Mucosa of stomach (tissue), 1 donor: ENCODE results near the gene QSOX1.

Source experiments
- H3K27me3 ChIP-seq: one replicate; pipeline ENCODE4 v1.7.0; 2013; ENCODE audit warnings: mild to moderate bottlenecking, low read length; ENCODE audit not compliant: control insufficient read depth, insufficient read depth
- H3K36me3 ChIP-seq: one replicate; pipeline ENCODE4 v1.7.0; 2013; ENCODE audit warnings: low read length; ENCODE audit not compliant: control insufficient read depth, insufficient read depth
- H3K4me1 ChIP-seq: one replicate; pipeline ENCODE4 v1.7.0; 2013; ENCODE audit warnings: mild to moderate bottlenecking, low read length; ENCODE audit not compliant: control insufficient read depth, insufficient read depth
- H3K4me3 ChIP-seq: one replicate; pipeline ENCODE4 v1.7.0; 2013; ENCODE audit warnings: low read length
- H3K9ac ChIP-seq: one replicate; pipeline ENCODE4 v1.7.0; 2013; ENCODE audit warnings: mild to moderate bottlenecking, low read length, moderate library complexity
- H3K9me3 ChIP-seq: one replicate; pipeline ENCODE4 v1.7.0; 2013; ENCODE audit warnings: mild to moderate bottlenecking, low read length, moderate library complexity; ENCODE audit not compliant: control insufficient read depth
- donor health status: Pancreatic carcinoma.

The QSOX1 gene

DNA sequence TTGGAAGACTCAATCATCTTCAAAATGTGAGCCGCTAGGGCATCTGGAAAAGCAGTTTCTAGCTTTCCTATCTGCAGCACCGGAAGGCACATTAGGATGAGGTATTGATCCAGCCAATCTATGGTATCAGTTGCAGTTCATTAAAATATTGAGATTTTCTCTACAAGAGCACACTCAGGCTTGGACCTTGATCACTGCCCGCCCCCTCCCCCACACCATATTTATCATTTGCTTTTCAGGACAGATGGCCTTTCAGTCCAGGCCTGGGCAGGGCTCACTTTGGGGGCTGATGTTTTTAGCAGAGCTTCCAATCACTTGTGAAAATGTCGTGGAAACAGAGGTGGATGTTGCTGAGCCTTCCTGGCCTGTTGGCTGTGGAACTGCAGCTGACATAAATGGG, 92.9 kb downstream of the QSOX1 start:
- Histone ChIP-seq H3K27me3 (peaks cover 10% of the 10 kb centered on the region), H3K9ac (no peak overlapping the region), H3K4me3 (no peak overlapping the region), H3K9me3 (no peaks in the 10 kb centered on the region), H3K36me3 (no peaks in the 10 kb centered on the region), H3K4me1 (no peaks in the 10 kb centered on the region)

DNA sequence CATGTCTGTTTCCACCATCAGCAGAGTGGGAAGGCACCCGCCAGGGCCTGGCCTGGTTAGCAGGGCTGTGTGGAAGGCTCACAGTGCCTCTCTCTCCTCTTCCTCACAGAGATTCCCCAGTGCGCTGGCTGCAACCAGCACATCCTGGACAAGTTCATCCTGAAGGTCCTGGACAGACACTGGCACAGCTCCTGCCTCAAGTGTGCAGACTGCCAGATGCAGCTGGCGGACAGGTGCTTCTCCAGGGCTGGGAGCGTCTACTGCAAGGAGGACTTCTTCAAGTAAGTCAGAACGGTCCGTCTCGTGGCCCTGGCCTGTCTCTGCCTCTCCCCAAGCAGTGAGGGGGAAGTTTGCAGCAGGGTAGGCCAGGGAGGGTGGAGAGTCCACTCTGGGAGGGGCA, 93.5 kb downstream of the QSOX1 start:
- no peak overlapping the region for H3K9ac ChIP-seq
- H3K4me3 ChIP-seq = no peak overlapping the region
- no peaks in the 10 kb centered on the region for H3K4me1 ChIP-seq
- H3K27me3 ChIP-seq = peaks cover 16% of the 10 kb centered on the region
- no peaks in the 10 kb centered on the region for H3K36me3 ChIP-seq
- H3K9me3 ChIP-seq = no peaks in the 10 kb centered on the region

DNA sequence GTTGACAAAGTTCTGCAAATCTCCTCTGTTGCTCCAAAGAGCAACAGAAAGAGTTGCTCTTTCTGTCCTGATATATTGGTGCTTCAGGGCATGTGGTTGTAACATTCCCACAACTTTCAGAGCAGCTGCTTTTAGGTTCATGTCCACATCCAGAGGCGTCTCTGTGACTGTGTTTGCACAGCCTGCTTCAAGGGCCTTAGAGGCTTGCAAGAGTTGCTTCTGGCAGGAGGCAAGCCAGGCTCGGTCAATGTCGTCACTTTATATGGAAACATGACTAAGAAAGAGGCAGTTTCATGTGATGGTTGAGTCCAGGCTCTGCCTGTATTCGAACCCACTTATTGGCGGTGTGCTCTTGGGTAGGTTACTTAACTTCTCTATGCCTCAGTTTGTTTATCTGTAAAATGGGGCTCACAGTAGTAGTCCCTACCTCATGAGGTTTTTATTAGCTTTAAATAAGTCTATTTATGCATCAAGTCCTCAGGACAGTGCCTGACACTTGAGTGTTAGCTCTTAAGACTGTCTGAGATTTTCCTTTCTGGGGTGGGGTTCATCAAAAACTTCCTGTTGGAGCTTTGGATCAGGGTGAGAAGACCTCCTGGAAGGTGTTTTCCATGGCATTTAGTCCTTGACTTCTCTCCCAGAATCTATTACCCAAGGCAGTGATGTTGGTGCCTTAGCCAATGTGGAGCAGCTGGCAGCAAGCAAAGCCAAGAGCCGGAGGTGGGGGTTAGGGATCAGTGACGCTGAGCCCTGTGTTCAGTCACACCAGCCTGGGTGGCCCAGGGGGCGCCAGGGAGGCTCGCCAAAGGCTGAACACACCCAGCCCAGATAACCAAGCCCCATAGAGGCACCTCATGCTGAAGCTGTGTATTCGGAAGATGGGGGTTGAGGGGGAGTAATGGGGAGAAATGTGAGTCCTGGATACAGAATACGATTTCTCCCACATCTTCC, 94.3 kb downstream of the QSOX1 start:
- Histone ChIP-seq H3K9ac (no peak overlapping the region), H3K4me1 (no peaks in the 10 kb centered on the region), H3K27me3 (peaks cover 18% of the 10 kb centered on the region), H3K9me3 (no peaks in the 10 kb centered on the region), H3K4me3 (no peak overlapping the region), H3K36me3 (no peaks in the 10 kb centered on the region)

DNA sequence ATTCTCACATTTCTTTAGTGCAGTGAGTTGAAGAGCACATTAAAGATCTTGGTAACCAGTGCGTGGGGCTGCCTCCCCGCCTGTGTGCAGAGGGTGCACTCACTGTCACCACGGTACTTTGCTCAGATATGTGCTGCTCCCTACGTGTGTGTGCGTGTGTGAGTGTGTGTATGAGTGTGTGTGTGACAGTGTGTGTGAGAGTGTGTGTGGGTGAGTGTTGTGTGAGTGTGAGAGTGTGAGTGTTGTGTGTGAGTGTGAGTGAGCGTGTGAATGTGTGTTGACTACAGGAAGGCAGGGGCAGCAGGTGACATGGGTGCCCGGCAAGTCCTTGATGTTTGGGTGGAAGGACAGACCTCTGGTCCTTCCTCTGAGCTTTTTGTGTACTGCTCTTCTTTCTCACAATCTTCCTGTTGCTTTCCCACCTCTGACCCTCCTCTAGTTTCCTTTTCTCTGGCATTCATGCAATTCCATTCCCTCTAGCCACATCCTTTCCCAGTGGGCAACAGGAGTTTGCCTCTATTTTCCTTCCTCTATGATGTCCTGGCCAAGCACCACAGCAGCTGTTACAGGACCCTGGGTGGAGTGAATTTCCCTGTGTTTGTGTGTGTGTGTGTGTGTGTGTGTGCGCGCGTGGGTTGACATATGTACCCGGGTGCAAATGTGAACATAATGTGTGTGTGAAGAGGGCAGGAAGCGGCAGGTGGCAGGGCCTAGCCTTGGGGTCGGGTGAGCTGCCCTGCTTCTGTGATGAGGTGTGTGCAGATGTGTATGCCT, 95.2 kb downstream of the QSOX1 start:
- H3K27me3 ChIP-seq = peaks cover 18% of the 10 kb centered on the region
- no peaks in the 10 kb centered on the region for H3K36me3 ChIP-seq
- H3K9me3 ChIP-seq = no peaks in the 10 kb centered on the region
- H3K4me1 ChIP-seq = no peaks in the 10 kb centered on the region
- H3K4me3 ChIP-seq = no peak overlapping the region
- H3K9ac ChIP-seq = no peak overlapping the region

DNA sequence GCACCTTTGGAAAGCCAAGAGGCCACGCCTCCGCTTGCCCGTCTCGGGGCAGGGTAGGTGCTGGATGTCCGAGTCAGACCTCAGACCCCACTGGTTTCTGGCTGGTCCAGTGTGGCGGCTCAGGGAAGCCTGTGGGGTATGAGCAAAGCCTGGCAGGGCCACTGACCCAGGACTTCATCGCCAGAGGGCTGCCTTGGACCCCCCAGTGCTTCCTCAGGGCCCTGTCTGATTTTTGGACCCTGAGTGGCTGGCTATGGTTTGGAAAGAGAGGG, 95.8 kb downstream of the QSOX1 start:
- Histone ChIP-seq H3K9me3 (no peaks in the 10 kb centered on the region), H3K27me3 (peaks cover 15% of the 10 kb centered on the region)

DNA sequence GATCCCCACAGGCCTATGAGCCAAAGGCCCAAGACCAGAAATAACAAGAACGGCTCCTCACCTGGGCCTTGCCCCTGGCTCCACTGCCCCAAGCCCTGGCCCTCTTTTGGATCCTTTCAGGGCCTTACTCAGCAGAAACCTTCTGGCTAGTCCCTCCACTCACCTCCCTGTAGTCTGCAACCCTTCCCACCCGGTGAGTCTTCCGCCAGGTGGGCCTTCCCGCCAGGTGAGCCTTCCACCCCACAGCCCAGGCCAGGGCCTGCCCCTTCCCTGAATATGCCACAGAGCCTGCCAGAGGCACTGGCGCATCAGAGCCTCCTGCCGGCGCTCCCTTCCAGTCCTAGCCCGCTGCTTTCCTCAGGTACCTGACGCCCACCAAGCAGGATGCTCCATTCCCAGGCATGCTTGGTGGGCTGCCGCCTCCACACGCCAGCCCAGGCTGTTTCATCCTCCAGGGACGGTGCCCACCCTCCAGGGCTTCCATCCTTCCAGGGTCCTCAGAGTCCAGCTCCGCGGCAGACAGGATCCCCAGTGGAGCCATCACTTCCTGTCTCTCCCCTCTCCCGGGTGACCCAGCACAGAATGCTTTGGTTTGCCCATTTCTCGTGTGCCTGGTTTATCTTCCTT, 96.3 kb downstream of the QSOX1 start:
- peaks cover 17% of the 10 kb centered on the region for H3K27me3 ChIP-seq
- H3K4me1 ChIP-seq = no peaks in the 10 kb centered on the region
- no peaks in the 10 kb centered on the region for H3K36me3 ChIP-seq
- H3K9ac ChIP-seq = no peak overlapping the region
- no peak overlapping the region for H3K4me3 ChIP-seq
- H3K9me3 ChIP-seq = no peaks in the 10 kb centered on the region

More for the DNA sequence above, 95.8 kb downstream of the QSOX1 start:
- H3K4me3 ChIP-seq = no peak overlapping the region
- H3K9ac ChIP-seq = no peak overlapping the region
- H3K4me1 ChIP-seq = no peaks in the 10 kb centered on the region
- no peaks in the 10 kb centered on the region for H3K36me3 ChIP-seq

DNA sequence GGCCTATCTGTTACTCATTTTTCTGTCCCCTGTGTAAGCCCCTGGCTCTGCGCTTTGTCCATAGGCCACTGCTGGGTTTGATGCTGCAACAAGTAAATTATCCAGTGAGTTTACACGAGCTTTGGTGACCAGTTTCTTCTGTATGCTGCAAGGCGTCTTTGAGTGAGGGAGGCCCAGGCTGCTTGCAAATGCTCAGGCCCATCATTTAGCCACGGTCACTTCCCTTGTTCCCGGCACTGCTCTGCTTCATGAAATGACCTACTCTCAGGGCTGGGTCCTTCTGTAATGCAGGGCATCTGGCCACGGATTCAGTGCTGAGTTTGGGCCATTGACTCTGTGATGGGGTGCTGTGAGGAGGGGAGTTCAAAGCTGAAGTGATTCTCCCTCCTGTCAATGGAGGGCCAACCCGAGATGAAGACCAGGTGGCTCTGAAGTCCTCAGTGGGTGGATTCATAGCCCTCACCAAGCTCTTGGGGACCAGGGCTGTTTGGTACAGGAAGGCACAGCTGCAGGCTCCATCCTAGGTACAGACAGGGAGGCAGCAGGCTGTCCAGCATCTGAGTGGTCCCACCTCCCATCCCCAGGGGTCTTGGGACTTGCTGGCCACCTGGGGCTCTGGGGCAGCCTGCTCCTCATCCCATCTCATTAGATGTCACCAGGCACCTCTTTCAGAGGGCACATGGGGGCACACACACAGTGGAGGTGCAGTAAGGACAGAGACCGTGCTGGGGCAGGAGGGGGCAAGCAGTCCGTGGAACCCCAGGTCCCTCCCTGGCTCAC, 97.0 kb downstream of the QSOX1 start:
- H3K4me3 ChIP-seq = no peak overlapping the region
- peaks cover 24% of the 10 kb centered on the region for H3K27me3 ChIP-seq
- H3K4me1 ChIP-seq = no peaks in the 10 kb centered on the region
- no peaks in the 10 kb centered on the region for H3K36me3 ChIP-seq
- H3K9ac ChIP-seq = no peak overlapping the region
- no peaks in the 10 kb centered on the region for H3K9me3 ChIP-seq

DNA sequence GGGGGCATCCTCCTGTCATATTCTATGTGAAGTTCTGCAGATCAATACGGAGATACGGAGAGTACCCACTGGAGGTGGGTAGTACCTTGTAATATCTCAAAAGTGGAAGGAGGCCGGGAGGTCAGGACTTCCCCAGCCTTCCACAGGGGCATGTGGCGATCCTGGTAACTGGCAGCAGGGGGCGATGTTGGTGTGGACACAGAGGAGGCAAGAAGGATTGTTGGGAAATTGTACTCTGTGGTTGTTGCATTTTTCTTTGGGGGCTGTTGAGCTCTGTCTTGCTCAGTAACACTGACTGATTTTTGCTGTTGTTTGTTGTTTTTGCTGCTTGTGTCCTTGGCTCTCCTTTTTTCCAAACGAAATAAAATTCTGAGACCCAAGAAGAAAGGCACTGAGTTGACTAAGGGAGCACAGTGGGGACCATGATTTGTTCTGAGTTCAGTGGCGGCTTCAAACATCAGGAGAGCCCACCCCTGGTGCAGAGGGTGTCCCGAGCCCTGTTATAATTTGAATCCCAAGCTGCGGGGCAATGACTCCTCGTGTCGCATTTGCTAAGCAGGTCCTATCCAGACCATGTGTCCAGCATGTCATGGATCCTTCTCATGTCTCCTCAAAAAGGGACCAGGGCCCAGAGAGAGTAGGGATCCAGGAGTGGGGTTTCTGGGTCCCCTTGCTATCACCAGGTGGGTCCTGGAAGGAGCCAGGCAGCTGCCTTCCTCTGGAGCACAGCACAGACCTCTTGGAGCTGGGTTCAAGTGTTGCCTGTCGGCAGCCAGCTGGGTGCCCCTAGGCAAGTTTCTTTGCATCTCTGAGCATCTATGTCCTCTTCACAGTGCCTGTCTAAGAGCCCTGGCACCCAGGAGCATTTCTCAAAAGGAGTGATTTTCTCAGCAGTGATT, 98.2 kb downstream of the QSOX1 start:
- Histone ChIP-seq H3K9ac (no peak overlapping the region), H3K9me3 (no peaks in the 10 kb centered on the region), H3K4me3 (no peak overlapping the region), H3K36me3 (no peaks in the 10 kb centered on the region), H3K4me1 (no peaks in the 10 kb centered on the region), H3K27me3 (peaks cover 33% of the 10 kb centered on the region)
